ENCODE measurements around the gene ORMDL3.
"Not testable (repeated sequence)": the region's sequence is repeated elsewhere in the genome, so short reads cannot be mapped to it uniquely, and the experiment has no call there.

The ORMDL3 gene

DNA sequence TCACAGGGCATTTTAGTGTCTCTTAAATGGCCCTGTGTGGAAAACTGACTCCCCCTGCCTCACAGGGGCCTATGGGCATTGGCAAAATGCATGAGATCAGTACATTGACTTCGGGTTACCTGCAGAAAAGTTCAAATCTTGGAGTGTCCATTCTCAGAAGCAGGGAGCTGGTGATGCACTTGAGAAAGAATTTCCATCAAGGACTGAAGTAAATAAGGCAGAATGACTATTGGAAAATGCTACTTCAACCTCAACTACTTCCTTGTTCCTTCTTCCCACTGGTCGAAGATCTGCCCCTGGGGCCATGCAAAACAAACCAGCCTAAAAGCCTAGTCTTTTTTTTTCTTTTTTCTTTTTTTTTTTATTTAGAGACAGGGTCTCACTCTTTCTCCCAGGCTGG, 21.6 kb upstream of the ORMDL3 start:
- FAIRE-seq (no peak), DNase-seq (ENCODE audit: insufficient read length, low spot score) (no peak)
- TF ChIP-seq, protein P1, sequence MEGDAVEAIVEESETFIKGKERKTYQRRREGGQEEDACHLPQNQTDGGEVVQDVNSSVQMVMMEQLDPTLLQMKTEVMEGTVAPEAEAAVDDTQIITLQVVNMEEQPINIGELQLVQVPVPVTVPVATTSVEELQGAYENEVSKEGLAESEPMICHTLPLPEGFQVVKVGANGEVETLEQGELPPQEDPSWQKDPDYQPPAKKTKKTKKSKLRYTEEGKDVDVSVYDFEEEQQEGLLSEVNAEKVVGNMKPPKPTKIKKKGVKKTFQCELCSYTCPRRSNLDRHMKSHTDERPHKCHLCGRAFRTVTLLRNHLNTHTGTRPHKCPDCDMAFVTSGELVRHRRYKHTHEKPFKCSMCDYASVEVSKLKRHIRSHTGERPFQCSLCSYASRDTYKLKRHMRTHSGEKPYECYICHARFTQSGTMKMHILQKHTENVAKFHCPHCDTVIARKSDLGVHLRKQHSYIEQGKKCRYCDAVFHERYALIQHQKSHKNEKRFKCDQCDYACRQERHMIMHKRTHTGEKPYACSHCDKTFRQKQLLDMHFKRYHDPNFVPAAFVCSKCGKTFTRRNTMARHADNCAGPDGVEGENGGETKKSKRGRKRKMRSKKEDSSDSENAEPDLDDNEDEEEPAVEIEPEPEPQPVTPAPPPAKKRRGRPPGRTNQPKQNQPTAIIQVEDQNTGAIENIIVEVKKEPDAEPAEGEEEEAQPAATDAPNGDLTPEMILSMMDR (IDR thresholded peaks at IDR 0.05; ENCODE audit: insufficient read depth, missing control alignments) = no peak

DNA sequence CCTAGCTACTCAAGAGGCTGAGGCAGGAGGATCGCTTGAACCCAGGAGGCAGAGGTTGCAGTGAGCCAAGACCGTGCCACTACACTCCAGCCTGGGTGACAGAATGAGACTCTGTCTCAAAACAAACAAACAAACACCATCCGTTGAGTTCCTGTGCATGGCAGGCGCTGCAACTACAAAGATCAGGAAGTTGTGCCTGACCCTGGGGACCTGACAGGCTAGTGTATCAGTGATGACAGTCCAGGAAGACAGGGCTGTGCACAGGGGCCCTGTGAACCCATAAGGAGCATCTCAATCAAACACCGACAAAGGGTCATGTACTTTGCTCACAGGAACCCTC, 21.1 kb upstream of the ORMDL3 start:
- not testable (repeated sequence) for FAIRE-seq

DNA sequence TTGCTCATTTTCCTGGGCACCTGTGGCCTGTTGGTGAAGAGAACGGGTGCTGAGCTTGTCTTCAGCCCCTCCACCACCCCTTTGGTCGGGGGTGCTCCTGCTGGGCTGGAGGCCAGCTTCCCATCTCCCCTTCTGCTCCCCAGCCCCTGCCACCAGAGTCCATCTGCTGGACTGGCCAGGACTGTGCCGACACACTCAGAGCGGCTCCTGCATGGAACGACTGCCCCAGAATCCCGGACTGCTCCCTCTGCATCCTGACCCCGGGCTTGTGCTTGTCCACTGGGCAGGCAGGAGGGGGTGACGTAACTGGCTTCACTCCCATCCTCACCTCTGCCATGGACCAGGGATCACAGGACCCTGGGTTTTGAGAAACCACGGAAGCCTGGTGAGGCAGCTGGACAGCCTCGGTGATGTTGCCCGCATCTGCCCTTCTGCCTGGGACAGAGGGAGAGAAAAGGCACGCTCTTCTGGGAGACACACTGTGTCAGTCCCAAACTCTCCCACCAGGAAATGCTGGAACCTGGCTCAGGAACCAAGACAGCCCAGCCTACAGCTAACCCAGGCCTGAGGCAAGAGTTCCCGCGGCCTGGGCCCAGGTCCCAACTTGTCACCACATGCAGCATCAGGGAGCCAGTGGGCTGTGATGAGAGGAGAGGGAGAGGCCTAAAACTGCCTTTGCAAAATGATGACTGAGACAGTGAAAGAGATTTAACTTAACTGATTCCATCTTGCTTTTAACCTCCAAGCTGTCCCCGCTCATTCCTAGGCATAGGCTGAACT, 19.3 kb upstream of the ORMDL3 start:
- FAIRE-seq = no peak
- TF ChIP-seq, protein P1 (IDR thresholded peaks at IDR 0.05; ENCODE audit: insufficient read depth, missing control alignments) = no peak
- DNase-seq (ENCODE audit: insufficient read length, low spot score) = no peak

More for the DNA sequence above, 21.1 kb upstream of the ORMDL3 start:
- not testable (repeated sequence) for DNase-seq (ENCODE audit: insufficient read length, low spot score)

DNA sequence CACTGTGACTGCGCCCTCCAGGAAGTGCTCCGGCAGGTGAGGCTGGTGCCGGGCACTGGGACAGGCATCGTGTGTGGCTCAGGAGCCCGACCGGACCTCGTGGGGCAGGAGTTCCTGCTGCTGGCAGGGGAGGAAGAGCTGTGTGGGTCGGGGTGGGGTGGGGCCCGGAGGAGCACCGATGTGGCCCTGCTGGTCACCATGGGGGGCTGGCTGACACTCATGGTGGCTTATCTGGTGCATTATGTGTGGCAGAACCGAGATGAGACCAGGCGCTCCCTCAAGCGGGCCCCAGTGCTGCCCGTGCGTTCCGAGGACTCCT, 17.0 kb upstream of the ORMDL3 start:
- TF ChIP-seq, protein P1 (IDR thresholded peaks at IDR 0.05; ENCODE audit: insufficient read depth, missing control alignments) = no peak
- FAIRE-seq (no peak), DNase-seq (ENCODE audit: insufficient read length, low spot score) (no peak)

DNA sequence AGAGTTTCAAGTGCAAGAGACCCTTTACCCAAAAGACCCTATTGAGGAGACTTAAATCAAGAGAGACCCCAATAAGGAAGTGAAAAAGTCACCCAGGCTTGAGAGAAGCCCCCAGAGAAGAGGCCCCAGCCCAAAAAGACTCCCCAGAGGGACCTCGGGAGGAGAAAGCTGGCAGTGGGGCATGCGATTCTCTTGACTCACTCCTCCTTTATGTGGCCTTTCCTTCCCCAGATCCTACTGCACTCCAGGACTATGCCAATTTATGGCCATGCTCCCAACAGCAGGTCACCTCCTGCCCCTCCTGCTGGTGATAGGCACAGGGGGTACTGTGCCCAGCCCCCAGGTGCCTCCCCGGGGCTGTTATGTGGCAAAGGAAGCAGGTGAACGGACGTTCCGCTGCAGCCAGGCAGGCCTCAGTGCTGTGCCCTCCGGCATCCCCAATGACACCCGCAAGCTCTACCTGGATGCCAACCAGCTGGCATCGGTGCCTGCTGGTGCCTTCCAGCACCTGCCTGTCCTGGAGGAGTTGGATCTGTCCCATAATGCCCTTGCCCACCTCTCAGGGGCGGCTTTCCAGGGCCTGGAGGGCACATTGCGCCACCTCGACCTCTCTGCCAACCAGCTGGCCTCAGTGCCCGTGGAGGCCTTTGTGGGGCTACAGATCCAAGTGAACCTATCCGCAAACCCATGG, 16.4 kb upstream of the ORMDL3 start:
- FAIRE-seq (no peak), DNase-seq (ENCODE audit: insufficient read length, low spot score) (no peak)
- TF ChIP-seq, protein P1 (IDR thresholded peaks at IDR 0.05; ENCODE audit: insufficient read depth, missing control alignments) = no peak

DNA sequence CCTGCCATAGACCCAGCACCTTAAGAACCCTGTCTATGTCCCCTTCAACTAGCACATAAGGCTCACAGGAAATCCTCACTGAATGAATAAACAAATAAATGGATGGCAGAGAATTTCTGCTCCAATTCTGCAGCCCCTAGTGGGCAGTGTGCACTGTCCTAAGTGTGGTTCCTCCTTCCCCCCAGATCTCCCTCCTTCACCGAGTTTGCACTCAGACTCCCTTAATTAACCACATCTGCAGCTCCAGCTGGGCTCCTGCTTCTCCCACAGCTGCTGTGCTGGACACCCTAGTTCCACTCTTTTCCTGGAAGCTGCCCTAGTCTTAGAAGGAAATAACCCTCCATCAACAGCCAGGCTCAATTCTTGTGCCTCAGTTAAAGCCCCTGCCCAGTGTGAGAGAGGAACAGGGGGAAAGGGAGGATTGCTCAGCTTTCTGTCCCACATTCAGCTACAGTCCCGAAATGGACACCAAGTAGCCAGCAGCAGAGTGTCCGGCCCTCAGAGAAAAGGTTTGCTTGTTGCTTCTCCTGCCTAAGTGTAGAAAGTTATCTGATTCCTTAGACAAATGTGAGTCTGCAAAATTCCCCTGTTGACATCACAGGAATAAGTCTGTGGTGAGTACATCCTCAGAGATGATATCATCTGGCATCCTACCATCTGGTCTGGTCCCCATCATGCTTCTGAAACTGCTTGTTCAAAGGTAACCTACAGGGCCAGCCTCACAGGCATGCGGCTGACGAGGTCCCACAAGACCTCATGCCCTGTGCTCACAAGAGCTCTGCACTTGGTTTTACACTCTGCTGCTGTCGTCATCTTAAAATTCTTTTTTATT, 12.4 kb upstream of the ORMDL3 start:
- TF ChIP-seq, protein P1 (IDR thresholded peaks at IDR 0.05; ENCODE audit: insufficient read depth, missing control alignments) = no peak
- DNase-seq (ENCODE audit: insufficient read length, low spot score) (no peak), FAIRE-seq (no peak)

DNA sequence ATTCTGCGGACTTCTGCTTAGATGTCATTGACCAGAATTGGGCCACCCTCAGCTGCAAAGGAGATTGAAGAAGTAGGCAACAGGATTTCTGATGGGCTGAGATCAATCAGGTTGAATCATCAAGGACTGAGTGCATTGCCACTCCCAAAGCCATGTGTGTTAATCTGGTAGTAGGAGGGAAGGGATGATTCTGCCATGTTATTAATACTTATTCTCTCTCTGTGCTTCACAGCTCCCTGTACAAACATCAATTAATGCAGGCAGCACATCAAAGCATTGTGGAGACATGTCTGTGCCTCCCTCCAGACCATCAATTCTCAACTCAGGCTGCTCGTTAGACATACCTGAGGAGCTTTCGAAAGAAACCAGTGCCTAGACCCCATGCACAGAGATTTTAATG, 11.7 kb upstream of the ORMDL3 start:
- TF ChIP-seq, protein P1 (IDR thresholded peaks at IDR 0.05; ENCODE audit: insufficient read depth, missing control alignments) = no peak
- FAIRE-seq (no peak), DNase-seq (ENCODE audit: insufficient read length, low spot score) (no peak)

All from D721Med (cell line).